Loucy (cell line): ENCODE measurements around the gene UGT1A6.

Experiments used
- CTCF ChIP-seq: fragments of 200-600 bp; sonication (generic); conservative IDR thresholded peaks from 2 replicates; pipeline ENCODE4 v1.5.1; 2014; ENCODE audit warnings: mild to moderate bottlenecking, antibody characterized with exemption, low read length
- EZH2phosphoT487 ChIP-seq: fragments of 200-600 bp; IDR thresholded peaks from 2 replicates; pipeline ENCODE4 v1.6.1; 2018; ENCODE audit warnings: antibody characterized with exemption, mild to moderate bottlenecking, moderate library complexity, borderline replicate concordance

- TF ChIP-seq CTCF (no peak), EZH2phosphoT487 (no peak)
Observed at GRCh38 chr2:233699424-233700027, 6.8 kb downstream of the UGT1A6 start.
